Spleen (tissue), 11 donors: ENCODE measurements around the gene KCNMB1. TPM values are rescaled to one million over a fixed set of nuclear protein-coding genes. Genes with fewer than 3 reads are reported as not detected.
A peak's percentile ranks its signal among the peaks of the same experiment; 100 is the strongest.

Experiments used
- DNase-seq: peaks from one replicate; pipeline ENCODE4 v3.0.0-alpha.2; 2020
- H3K27ac ChIP-seq, 8 donors: fragments of 200-600 bp; sonication (generic) in 7 of 8; 1 replicate in 4 of 8; 2 replicates in 4 of 8; pipeline versions ENCODE4 v1.5.0 to v1.8.0; 2016 to 2021; ENCODE audit warnings: inconsistent platforms in 4 of 8, mild to moderate bottlenecking in 4 of 8, moderate library complexity in 1 of 8
- H3K27me3 ChIP-seq, 7 donors: fragments of 200-600 bp; sonication (generic) in 6 of 7; replicated peaks in 1 of 7; 1 replicate in 4 of 7; 2 replicates in 3 of 7; pipeline versions ENCODE4 v1.5.0 to v1.8.0; 2016 to 2021; ENCODE audit warnings: inconsistent platforms in 3 of 7, mild to moderate bottlenecking in 1 of 7
- H3K36me3 ChIP-seq, 6 donors: fragments of 200-600 bp; sonication (generic) in 5 of 6; 1 replicate in 4 of 6; 2 replicates in 2 of 6; pipeline versions ENCODE4 v1.5.0 to v1.8.0; 2016 to 2021; ENCODE audit warnings: inconsistent platforms in 2 of 6
- H3K4me1 ChIP-seq, 6 donors: fragments of 200-600 bp; sonication (generic) in 5 of 6; 1 replicate in 3 of 6; 2 replicates in 3 of 6; pipeline versions ENCODE4 v1.5.0 to v1.8.0; 2016 to 2021; ENCODE audit warnings: inconsistent platforms in 3 of 6
- H3K4me3 ChIP-seq, 8 donors: fragments of 200-600 bp; sonication (generic) in 7 of 8; 1 replicate in 4 of 8; 2 replicates in 4 of 8; pipeline versions ENCODE4 v1.5.0 to v1.8.0; 2016 to 2021; ENCODE audit warnings: inconsistent platforms in 4 of 8, mild to moderate bottlenecking in 4 of 8, moderate library complexity in 2 of 8
- H3K9me3 ChIP-seq, 8 donors: fragments of 200-600 bp; sonication (generic) in 7 of 8; 1 replicate in 4 of 8; 2 replicates in 4 of 8; pipeline versions ENCODE4 v1.5.0 to v1.8.0; 2016 to 2021; ENCODE audit warnings: inconsistent platforms in 4 of 8
- CTCF ChIP-seq, 11 experiments: fragments of 200-600 bp in 7 of 11; fragments of 450-650 bp in 4 of 11; sonication (generic) in 4 of 11; IDR thresholded peaks in 8 of 11; conservative IDR thresholded peaks in 3 of 11; 1 replicate in 7 of 11; 2 replicates in 4 of 11; pipeline versions ENCODE4 v1.4.0 to v1.8.0; 2016 to 2021; ENCODE audit warnings: antibody characterized with exemption in 11 of 11, inconsistent platforms in 4 of 11, mild to moderate bottlenecking in 1 of 11
- POLR2A ChIP-seq, 3 donors: fragments of 450-650 bp; IDR thresholded peaks; one replicate each; pipeline ENCODE4 v1.5.1; 2017; ENCODE audit warnings: antibody characterized with exemption in 3 of 3, mild to moderate bottlenecking in 1 of 3
- POLR2AphosphoS5 ChIP-seq, 3 donors: sonication (generic); formaldehyde crosslinking; IDR thresholded peaks; one replicate each; pipeline ENCODE4 v1.5.1; 2017; ENCODE audit warnings: antibody characterized with exemption in 3 of 3
- WGBS, 5 donors: extraction: QIAGEN DNeasy Blood & Tissue Kit in 3 of 5; methylation state at CpG; one replicate each; pipeline versions ENCODE4 v1.1.5 to v1.1.7; 2013 to 2018; 5-methylcytosine and 5-hydroxymethylcytosine counted together
- intact Hi-C: fragments of 100-400 bp; cut with DNase I; formaldehyde crosslinking; loops from one replicate; pipeline ENCODE4 v1.15.0; 2023; ENCODE audit warnings: low total_unique reads
- polyA plus RNA-seq, 3 donors: library from polyadenylated mRNA; stranded (reverse); fragments of 200-250 nt; gene quantifications; one replicate each; pipeline ENCODE4 v1.2.1, GENCODE V29; 2013
- total RNA-seq, 7 donors: library from RNA; depleted of rRNA in 3 of 7; stranded (reverse); fragments of >200 nt in 3 of 7; fragmentation: NEBNext Ultra II Directional in 4 of 7; extraction: Animal tissue kit (Norgen Biotek cat#: 25700) in 4 of 7; gene quantifications; one replicate each; pipeline versions ENCODE4 v1.1.0 to v1.2.1, GENCODE V29; 2016 to 2021
- donor health status: healthy with polysubstance abuse.
- donor health status: DM: no; HTN: no; CAD: no; lungs with moderate emphysema.
- donor health status: DM: no; HTN: no; CAD: no.
- donor health status: Bipolar disorder and iron deficiency.
- donor health status: healthy.
- donor health status: DM: no; HTN: no; CAD: no.
- donor health status: DM: yes; HTN: yes; CAD: no.

KCNMB1 gene
- total and polyA plus RNA-seq, 10 donors, result 0.13 to 2.2 (median 0.77) TPM

DNA sequence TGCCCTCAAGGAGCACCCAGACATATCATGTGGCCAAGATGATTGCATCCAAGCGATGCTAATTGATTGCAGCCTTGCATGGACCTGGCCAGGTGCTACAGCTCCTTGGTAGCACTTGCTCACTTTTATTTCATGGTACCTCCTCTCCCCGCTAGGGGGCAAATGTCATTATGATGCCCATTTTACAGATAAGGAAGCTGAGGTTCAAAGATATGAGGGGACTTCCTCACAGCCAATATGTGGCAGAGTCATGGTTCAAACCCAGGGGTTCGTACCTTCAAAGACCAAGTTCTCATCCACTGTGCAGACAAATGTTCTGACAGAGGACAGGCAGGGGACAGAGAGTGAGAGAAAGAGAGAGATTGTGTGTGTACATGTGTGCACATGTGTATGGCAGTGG lies 21.9 kb upstream of the KCNMB1 start:
- Histone ChIP-seq H3K4me1 (peaks cover 0 to 22% (median 3%) of the 10 kb centered on the region in 6 donors), H3K27ac (no peak overlapping the region), H3K27me3 (no peaks in the 10 kb centered on the region), H3K9me3 (no peaks in the 10 kb centered on the region), H3K36me3 (no peaks in the 10 kb centered on the region), H3K4me3 (no peak overlapping the region)
- no peak for TF ChIP-seq POLR2AphosphoS5 (IDR thresholded peaks at IDR 0.05)
- peak in 4 of 11 experiments; percentile 20 to 26 (median 20) for TF ChIP-seq CTCF (IDR thresholded peaks at IDR 0.05 in 8 of 11, conservative IDR thresholded peaks at IDR 0.05 in 3 of 11)
- WGBS, 5 donors, result 60 to 83% (median 76%) methylated on average over 3 of the region's 3 CpGs
- intact Hi-C loops, result no loop called here
- no peak for DNase-seq

- H3K27me3 ChIP-seq, result no peaks in the 10 kb centered on the region
- DNase-seq, result no peak
- intact Hi-C loops, result no loop called here
Observed at GRCh38 chr5:170410401-170410800, 21.2 kb upstream of the KCNMB1 start.

DNA sequence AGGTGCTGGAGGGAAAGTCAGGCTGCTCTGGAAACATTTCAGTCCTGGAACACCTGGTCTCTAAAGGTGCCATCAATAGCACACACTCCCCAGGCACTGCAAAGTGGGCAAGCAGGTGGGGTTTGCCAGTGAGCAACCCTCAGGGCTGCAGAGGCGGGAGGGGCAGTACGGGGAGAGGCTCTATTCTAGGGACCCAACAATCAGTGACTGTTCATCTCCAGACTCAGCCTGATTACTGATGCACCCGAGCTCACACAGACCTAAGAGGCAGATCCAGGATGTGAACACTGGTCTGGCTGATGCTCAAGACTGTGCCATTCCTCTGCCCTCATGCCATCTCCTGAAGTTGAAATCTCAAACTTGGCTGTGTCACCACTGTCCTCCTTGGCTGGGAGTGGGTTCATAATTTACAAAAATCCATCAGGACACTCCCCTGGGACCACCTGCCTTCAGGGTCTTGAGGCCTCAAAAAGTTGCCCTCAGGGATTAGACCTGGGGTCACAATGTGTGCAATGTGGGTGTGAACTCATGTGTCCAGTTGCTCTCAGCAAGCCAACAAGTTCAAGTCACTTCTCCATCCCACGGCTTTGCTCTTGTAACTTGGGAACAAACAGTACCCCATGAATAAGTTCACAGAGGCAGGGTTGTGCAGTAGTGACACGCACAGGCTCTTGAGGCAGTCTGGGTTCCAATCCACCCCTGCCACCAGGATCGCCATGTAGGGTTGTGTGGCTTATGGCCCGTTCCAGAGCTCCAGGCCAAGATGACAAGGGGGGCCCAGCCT lies 19.9 kb upstream of the KCNMB1 start:
- Histone ChIP-seq H3K9me3 (no peaks in the 10 kb centered on the region), H3K36me3 (no peaks in the 10 kb centered on the region), H3K4me3 (no peak overlapping the region), H3K27ac (peak overlapping the region in 3 of 8 donors; percentile 6 to 22 (median 17)), H3K27me3 (no peaks in the 10 kb centered on the region), H3K4me1 (peaks cover 0 to 39% (median 10%) of the 10 kb centered on the region in 6 donors)
- intact Hi-C loops, result no loop called here
- no peak for DNase-seq
- 71 to 92% (median 79%) methylated on average over 6 to 7 of the region's 7 CpGs for WGBS, 5 donors
- TF ChIP-seq POLR2AphosphoS5 (IDR thresholded peaks at IDR 0.05) (peak in 2 of 3 donors; percentile 20 to 40), POLR2A (IDR thresholded peaks at IDR 0.05) (no peak)

More at GRCh38 chr5:170410401-170410800, 21.2 kb upstream of the KCNMB1 start:
- TF ChIP-seq CTCF (IDR thresholded peaks at IDR 0.05 in 8 of 11, conservative IDR thresholded peaks at IDR 0.05 in 3 of 11) (no peak), POLR2A (IDR thresholded peaks at IDR 0.05) (no peak), POLR2AphosphoS5 (IDR thresholded peaks at IDR 0.05) (no peak)
- H3K9me3 ChIP-seq, result no peaks in the 10 kb centered on the region
- no peaks in the 10 kb centered on the region for H3K36me3 ChIP-seq
- peaks cover 0 to 26% (median 9%) of the 10 kb centered on the region in 6 donors for H3K4me1 ChIP-seq
- 90 to 98% (median 95%) methylated on average over 2 of the region's 2 CpGs for WGBS, 5 donors
- H3K4me3 ChIP-seq, result no peak overlapping the region
- H3K27ac ChIP-seq, result no peak overlapping the region

DNA sequence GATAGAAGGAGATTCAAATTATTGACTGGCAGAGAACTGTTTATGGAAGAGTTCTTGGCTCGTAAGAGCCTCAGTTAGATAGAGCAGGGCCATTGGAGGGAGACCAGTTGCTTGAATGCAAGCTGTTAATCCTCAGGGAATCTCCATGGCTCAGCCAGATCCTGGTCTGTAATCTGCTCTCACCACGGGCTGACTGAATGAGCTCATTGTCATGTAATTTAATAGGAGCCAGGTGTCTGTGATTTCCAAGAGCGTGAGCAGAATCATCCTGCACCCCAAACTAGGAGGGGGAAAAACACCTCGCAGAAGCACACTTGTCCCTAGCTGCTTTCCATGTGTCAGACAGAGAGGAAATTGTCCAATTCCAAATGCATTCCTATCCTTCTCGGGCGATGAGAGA lies 19.1 kb upstream of the KCNMB1 start:
- H3K9me3 ChIP-seq, result no peaks in the 10 kb centered on the region
- H3K4me1 ChIP-seq, result peaks cover 0 to 39% (median 10%) of the 10 kb centered on the region in 6 donors
- WGBS, 5 donors, result 68 to 86% (median 78%) methylated on average over 6 of the region's 6 CpGs
- no peak for DNase-seq
- peak overlapping the region in 1 of 8 donors; percentile 22 for H3K27ac ChIP-seq
- no peaks in the 10 kb centered on the region for H3K36me3 ChIP-seq
- TF ChIP-seq POLR2A (IDR thresholded peaks at IDR 0.05), result no peak
- no peak for TF ChIP-seq CTCF (IDR thresholded peaks at IDR 0.05 in 8 of 11, conservative IDR thresholded peaks at IDR 0.05 in 3 of 11)
- no peak for TF ChIP-seq POLR2AphosphoS5 (IDR thresholded peaks at IDR 0.05)
- no peak overlapping the region for H3K4me3 ChIP-seq
- H3K27me3 ChIP-seq, result no peaks in the 10 kb centered on the region
- intact Hi-C loops, result no loop called here
